ENCODE measurements around the gene ZNF667.
A peak's percentile ranks its signal among the peaks of the same experiment; 100 is the strongest.

Gene ZNF667

GRCh38 chr19:56476651-56477428, at the start of gene ZNF667:
Gene ZNF667, minus strand, starts transcription at chr19:56477345. Its CDS starts 14,975 bp downstream, at chr19:56462370.
- DNase-seq: peak; percentile 66

GRCh38 chr19:56525214-56525860, 48.2 kb upstream of the ZNF667 start:
- DNase-seq: no peak

DNA sequence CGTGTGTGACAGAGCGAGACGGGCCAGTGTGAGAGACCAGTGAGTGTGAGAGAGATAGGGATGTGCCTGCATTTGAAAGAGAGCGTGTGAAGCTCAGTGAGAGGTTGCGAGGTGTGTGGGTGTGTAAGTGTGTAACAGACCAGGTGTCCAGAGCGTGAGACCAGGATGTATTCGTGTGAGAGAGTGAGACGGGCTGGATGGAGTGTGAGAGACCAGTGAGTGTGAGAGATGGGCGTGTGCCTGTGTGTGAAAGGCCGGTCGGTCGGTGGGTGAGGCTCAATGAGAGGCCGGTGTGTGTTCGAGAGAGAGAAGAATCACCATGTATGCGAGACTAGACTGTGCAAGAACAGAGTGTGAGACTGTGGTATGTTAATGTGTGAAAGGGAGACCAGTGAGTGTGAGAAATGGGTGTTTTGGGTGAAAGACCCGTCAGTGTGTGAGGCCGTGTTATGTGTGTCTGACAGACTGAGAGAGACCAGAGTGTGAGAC, 31.2 kb upstream of the ZNF667 start:
- no peak for DNase-seq

GRCh38 chr19:56507446-56508289, 30.5 kb upstream of the ZNF667 start, which contains the start of gene ZNF471:
Gene ZNF471, plus strand, starts transcription at chr19:56507855. Its CDS starts 3,717 bp downstream, at chr19:56511572.
- peak; percentile 95 for DNase-seq

- DNase-seq: no peak
These were observed 27.4 kb upstream of the ZNF667 start for GRCh38 chr19:56504581-56504980.

- DNase-seq: no peak
These were observed 14.3 kb upstream of the ZNF667 start for GRCh38 chr19:56491399-56491798.

- peak; percentile 86 for DNase-seq
These were observed 539 bp upstream of the ZNF667 start for GRCh38 chr19:56477429-56478338.

DNA sequence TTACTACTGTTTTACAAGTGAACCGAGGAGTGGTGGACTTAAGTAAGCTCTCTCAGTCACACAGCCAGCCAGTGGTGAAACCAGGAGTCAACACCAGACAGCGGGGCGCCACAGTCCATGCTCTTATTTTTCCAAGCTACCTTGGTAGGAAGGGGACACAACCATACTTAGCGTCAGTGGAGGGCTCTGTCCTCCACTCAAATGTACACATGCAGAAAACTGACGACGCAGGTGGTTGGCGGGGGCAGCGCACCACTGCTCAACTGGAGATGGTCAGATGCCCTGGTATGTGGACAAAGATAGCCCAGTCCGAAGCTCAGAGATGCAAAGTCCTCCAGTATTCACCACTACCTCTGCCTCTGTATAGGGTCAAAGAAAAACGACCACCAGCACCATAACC, 1.1 kb downstream of the ZNF667 start:
- DNase-seq: no peak

- no peak for DNase-seq
These were observed 2.8 kb downstream of the ZNF667 start for GRCh38 chr19:56474308-56474707.

- no peak for DNase-seq
These were observed 35.8 kb downstream of the ZNF667 start for GRCh38 chr19:56441206-56441792.

DNA sequence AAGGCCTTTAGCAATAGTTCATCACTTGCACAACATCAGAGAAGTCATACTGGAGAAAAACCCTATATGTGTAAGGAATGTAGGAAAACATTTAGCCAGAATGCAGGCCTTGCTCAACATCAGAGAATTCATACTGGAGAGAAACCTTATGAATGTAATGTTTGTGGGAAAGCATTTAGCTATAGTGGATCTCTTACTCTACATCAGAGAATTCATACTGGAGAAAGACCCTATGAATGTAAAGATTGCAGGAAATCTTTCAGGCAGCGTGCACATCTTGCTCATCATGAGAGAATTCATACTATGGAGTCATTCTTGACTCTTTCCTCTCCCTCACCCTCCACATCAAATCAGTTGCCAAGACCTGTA, 53.2 kb downstream of the ZNF667 start:
- DNase-seq: peak; percentile 17

DNA sequence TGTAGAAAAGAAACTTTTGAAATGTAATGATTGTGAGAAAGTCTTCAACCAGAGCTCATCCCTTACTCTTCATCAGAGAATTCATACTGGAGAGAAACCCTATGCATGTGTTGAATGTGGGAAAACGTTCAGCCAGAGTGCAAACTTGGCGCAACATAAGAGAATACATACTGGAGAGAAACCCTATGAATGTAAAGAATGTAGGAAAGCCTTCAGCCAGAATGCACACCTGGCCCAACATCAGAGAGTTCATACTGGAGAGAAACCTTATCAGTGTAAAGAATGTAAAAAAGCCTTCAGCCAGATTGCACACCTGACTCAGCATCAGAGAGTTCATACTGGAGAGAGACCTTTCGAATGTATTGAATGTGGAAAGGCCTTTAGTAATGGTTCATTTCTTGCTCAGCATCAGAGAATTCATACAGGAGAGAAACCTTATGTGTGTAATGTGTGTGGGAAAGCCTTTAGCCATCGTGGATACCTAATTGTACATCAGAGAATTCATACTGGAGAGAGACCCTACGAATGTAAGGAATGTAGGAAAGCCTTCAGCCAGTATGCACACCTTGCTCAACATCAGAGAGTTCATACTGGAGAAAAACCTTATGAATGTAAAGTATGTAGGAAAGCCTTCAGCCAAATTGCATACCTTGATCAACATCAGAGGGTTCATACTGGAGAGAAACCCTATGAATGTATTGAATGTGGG, 53.7 kb downstream of the ZNF667 start:
- DNase-seq: peak; percentile 6

GRCh38 chr19:56405062-56405461, 72.1 kb downstream of the ZNF667 start:
- DNase-seq: no peak

DNA sequence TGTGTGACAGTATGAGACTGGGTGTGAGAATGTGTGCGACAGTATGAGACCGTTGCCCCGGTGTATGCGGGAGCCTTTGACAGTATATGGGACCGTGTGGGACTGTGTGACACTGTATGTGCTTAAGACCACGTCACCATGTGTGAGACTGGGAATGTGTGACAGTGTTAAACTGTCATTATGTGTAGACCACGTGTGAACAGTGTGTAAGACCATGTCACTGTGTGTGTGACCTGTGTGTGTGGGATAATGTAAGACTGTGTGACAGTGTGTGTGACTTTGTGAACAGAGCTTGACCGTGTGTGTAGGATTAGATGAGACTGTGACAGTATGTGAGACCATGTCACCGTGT, 72.5 kb downstream of the ZNF667 start:
- peak; percentile 43 for DNase-seq

- peak; percentile 94 for DNase-seq
These were observed 73.1 kb downstream of the ZNF667 start, which contains the start of gene ZNF583 for GRCh38 chr19:56403764-56404704. Gene ZNF583, plus strand, starts transcription at chr19:56404332. Its CDS starts 2,783 bp downstream, at chr19:56407115.

DNA sequence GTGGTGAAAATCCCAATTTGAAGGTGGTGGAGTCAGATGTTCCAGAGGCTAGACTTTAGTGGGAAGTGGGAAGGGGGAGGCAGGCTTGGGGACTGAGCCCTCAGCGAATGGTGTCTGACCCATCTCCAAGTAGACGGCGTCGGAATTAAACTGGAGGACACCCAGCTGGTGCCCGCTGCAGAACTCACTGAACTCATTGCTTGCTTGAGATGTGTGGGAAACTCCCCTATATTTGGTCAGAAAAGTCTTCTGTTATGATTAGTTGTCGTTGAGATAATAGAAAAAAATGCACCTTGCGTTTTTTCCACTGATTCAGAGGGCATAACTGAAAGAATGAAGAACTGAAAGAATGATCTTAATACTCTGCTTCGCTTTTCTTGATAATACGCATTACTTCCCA, 73.9 kb downstream of the ZNF667 start:
- peak; percentile 16 for DNase-seq

DNA sequence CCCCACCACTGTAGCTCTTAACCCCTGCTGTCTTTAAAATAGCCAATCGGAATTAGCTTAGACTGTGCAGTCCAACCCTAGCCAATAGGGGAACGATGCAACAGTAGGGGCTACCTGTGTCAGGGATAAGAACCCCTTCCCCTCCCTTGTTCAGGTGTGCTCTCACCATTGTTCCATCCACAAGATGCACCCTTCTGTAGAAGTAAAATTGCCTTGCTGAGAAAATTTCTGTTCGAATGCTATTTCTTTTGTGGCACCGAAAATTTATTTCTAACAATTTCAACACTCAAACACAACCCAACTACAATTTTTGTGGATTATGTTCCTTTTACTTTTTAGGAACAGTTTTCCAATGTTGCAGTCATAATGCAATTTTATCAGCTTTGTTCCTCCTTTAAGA, 76.7 kb downstream of the ZNF667 start:
- DNase-seq: peak; percentile 24

GRCh38 chr19:56398809-56399208, 78.3 kb downstream of the ZNF667 start:
- DNase-seq: no peak

- peak; percentile 99 for DNase-seq
These were observed 83.8 kb downstream of the ZNF667 start, which contains the start of gene ZNF582 for GRCh38 chr19:56393119-56394012. Gene ZNF582, minus strand, starts transcription at chr19:56393534. Its CDS starts 1,782 bp downstream, at chr19:56391752.
